Mucosa of descending colon (tissue), 3 donors: ENCODE data around the gene TNS1. TPM values are rescaled to one million over a fixed set of nuclear protein-coding genes. Genes with fewer than 3 reads are reported as not detected.

Experiments used
- ATAC-seq: fragments of 200-7000 bp; cut with Tn5 transposase; one replicate; pipeline ENCODE4 v1.9.1; 2020; ENCODE audit warnings: mild to moderate bottlenecking, moderate library complexity
- DNase-seq, 3 donors: peaks; one replicate each; pipeline ENCODE4 v3.0.0-alpha.2; 2020
- H3K36me3 ChIP-seq: fragments of 200-600 bp; one replicate; pipeline ENCODE4 v1.8.0; 2021; ENCODE audit warnings: low read depth, mild to moderate bottlenecking
- H3K4me1 ChIP-seq: fragments of 200-600 bp; one replicate; pipeline ENCODE4 v1.8.0; 2021; ENCODE audit warnings: low read depth, mild to moderate bottlenecking
- H3K4me3 ChIP-seq: fragments of 200-600 bp; one replicate; pipeline ENCODE4 v1.8.0; 2021; ENCODE audit warnings: mild to moderate bottlenecking
- H3K9me3 ChIP-seq: fragments of 200-600 bp; one replicate; pipeline ENCODE4 v1.8.0; 2021; ENCODE audit warnings: mild to moderate bottlenecking
- CTCF ChIP-seq: fragments of 200-600 bp; IDR thresholded peaks from one replicate; pipeline ENCODE4 v1.8.0; 2022; ENCODE audit warnings: antibody characterized with exemption, mild to moderate bottlenecking
- intact Hi-C, 2 donors: fragments of 100-400 bp; cut with DNase I in 1 of 2; cut with micrococcal nuclease in 1 of 2; formaldehyde crosslinking; loops; one replicate each; pipeline versions ENCODE4 v1.11.0 to v1.11.1; 2022; cut with DNase I, micrococcal nuclease
- total RNA-seq, 3 donors: library from RNA; stranded (reverse); fragmentation: NEBNext Ultra II Directional in 2 of 3; extraction: Animal tissue kit (Norgen Biotek cat#: 25700) in 2 of 3; gene quantifications; one replicate each; pipeline versions ENCODE4 v1.2.1 to v1.2.4, GENCODE V29; 2021 to 2023
- donor health status: DM: no; HTN: no; CAD: no; lungs with moderate emphysema.
- donor health status: DM: no; HTN: no; CAD: no.
- donor health status: DM: no; HTN: yes; CAD: no.

The TNS1 gene
- total RNA-seq, 3 donors from 2014 or later: 43.8 to 1,458 (median 121) TPM

- no peaks in the 10 kb centered on the region for H3K9me3 ChIP-seq
- TF ChIP-seq CTCF: no peak
- DNase-seq (no peak), ATAC-seq (no peak)
- no peaks in the 10 kb centered on the region for H3K4me1 ChIP-seq
- intact Hi-C loops: no loop called here
- H3K36me3 ChIP-seq: no peaks in the 10 kb centered on the region
- H3K4me3 ChIP-seq: no peak overlapping the region
These were observed 21.5 kb upstream of the TNS1 start for GRCh38 chr2:218024336-218024735.

- Histone ChIP-seq H3K4me3 (no peak overlapping the region), H3K9me3 (no peaks in the 10 kb centered on the region), H3K36me3 (no peaks in the 10 kb centered on the region), H3K4me1 (no peaks in the 10 kb centered on the region)
- ATAC-seq (no peak), DNase-seq (no peak)
- no peak for TF ChIP-seq CTCF
- intact Hi-C loops: no loop called here
These were observed 20.8 kb upstream of the TNS1 start for GRCh38 chr2:218023636-218024035.

GRCh38 chr2:218022851-218023530 lies 20.2 kb upstream of the TNS1 start:
- no peak overlapping the region for H3K4me3 ChIP-seq
- ATAC-seq (no peak), DNase-seq (no peak)
- TF ChIP-seq CTCF: no peak
- intact Hi-C loops: no loop called here
- no peaks in the 10 kb centered on the region for H3K4me1 ChIP-seq
- no peaks in the 10 kb centered on the region for H3K36me3 ChIP-seq
- no peaks in the 10 kb centered on the region for H3K9me3 ChIP-seq

- H3K4me3 ChIP-seq: no peak overlapping the region
- no peak for TF ChIP-seq CTCF
- ATAC-seq (no peak), DNase-seq (no peak)
- no peaks in the 10 kb centered on the region for H3K36me3 ChIP-seq
- H3K4me1 ChIP-seq: no peaks in the 10 kb centered on the region
- intact Hi-C loops: no loop called here
- H3K9me3 ChIP-seq: no peaks in the 10 kb centered on the region
These were observed 19.5 kb upstream of the TNS1 start for GRCh38 chr2:218022131-218022850.

GRCh38 chr2:218021536-218022071 lies 18.8 kb upstream of the TNS1 start:
- DNase-seq: no peak
- Histone ChIP-seq H3K4me3 (no peak overlapping the region), H3K36me3 (no peaks in the 10 kb centered on the region), H3K9me3 (no peaks in the 10 kb centered on the region), H3K4me1 (no peaks in the 10 kb centered on the region)
- intact Hi-C loops: no loop called here
- ATAC-seq: no peak
- no peak for TF ChIP-seq CTCF
